ENCODE data around the gene FRMPD4.

The FRMPD4 gene

DNA sequence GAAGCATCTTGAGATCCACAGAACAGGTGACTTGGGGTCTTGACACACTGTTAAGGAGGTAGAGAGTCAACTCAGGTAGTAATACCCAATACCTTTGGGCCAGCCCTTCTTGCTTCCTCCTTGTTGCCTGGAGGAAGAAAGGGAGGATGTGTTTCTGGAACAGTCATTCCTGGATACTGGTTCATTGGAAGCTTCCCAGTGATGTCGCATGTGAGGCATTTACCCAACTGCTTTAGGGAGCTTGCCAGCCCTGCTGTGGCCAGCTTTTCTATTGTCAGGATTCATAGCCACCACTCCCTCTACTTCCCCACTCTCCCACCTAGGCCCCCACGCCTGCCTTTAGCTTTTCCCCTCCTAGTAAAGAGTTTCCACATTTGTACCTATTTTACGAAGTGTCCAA is 342.7 kb downstream of the FRMPD4 start:
- TF ChIP-seq, protein P1, sequence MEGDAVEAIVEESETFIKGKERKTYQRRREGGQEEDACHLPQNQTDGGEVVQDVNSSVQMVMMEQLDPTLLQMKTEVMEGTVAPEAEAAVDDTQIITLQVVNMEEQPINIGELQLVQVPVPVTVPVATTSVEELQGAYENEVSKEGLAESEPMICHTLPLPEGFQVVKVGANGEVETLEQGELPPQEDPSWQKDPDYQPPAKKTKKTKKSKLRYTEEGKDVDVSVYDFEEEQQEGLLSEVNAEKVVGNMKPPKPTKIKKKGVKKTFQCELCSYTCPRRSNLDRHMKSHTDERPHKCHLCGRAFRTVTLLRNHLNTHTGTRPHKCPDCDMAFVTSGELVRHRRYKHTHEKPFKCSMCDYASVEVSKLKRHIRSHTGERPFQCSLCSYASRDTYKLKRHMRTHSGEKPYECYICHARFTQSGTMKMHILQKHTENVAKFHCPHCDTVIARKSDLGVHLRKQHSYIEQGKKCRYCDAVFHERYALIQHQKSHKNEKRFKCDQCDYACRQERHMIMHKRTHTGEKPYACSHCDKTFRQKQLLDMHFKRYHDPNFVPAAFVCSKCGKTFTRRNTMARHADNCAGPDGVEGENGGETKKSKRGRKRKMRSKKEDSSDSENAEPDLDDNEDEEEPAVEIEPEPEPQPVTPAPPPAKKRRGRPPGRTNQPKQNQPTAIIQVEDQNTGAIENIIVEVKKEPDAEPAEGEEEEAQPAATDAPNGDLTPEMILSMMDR (IDR thresholded peaks at IDR 0.05; ENCODE audit: control insufficient read depth, insufficient read depth, low read depth, low read length, missing control alignments) = no peak
- no peak overlapping the region for H3K4me3 ChIP-seq (ENCODE audit: control insufficient read depth, low read depth, low read length)
- DNase-seq (ENCODE audit: low read depth) = no peak

DNA sequence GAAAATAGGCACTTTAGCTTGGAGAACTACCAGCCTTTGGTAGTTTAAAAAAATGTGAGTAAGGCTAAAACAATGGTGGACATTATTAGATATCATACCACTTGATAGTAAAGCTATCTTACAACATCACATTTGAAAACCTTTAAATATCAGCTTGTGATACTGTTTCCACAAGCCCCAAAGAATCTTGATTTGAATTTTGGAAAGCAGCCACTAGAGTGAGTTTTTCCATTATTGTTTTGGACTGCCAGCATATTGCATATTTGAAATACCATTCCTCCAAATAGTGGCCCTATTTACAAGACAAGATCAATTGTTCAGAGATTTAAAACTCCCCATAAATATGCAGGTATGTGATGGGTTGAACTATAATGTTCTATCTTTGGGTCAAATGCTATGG is 349.9 kb downstream of the FRMPD4 start:
- TF ChIP-seq, protein P1 (IDR thresholded peaks at IDR 0.05; ENCODE audit: control insufficient read depth, insufficient read depth, low read depth, low read length, missing control alignments) = no peak
- no peak for DNase-seq (ENCODE audit: low read depth)
- no peak overlapping the region for H3K4me3 ChIP-seq (ENCODE audit: control insufficient read depth, low read depth, low read length)

DNA sequence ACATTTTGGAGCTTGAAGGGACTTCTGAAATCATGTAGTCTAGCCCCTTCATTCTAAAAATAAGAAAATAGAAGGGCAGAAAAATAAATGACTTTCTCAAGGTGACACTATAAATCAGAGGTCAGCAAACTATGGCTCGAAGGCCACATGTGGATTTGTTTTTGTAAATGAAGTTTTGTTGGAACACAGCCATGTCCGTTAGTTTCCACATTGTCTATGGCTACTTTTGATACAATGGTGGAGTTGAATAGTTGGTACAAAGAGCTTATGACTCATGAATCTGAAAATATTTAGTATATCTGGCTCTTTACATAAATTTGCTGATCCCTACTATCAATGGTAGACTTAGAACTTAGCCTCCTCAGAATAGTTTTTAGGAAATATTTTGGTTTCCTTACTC is 350.5 kb downstream of the FRMPD4 start:
- TF ChIP-seq, protein P1 (IDR thresholded peaks at IDR 0.05; ENCODE audit: control insufficient read depth, insufficient read depth, low read depth, low read length, missing control alignments) = no peak
- DNase-seq (ENCODE audit: low read depth) = no peak
- no peak overlapping the region for H3K4me3 ChIP-seq (ENCODE audit: control insufficient read depth, low read depth, low read length)

DNA sequence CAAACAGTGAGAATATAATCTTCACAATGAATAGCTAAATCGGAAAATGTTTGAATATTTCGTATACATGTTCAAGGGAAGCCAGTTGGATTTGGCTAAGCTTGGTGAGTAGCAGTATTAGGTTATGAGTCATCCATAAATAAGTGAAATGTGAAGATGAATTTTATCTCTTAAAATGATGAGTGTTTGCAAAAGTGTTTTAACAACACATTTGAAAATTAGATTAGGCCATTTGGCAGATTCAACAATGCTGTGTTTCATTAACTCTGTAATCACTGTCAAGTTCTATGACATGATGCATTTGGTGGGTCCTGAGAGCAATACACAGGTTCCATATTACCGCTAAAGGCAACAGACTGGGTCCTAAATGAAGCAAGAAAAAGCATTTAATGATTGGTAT is 351.1 kb downstream of the FRMPD4 start:
- H3K4me3 ChIP-seq (ENCODE audit: control insufficient read depth, low read depth, low read length) = no peak overlapping the region
- DNase-seq (ENCODE audit: low read depth) = no peak
- TF ChIP-seq, protein P1 (IDR thresholded peaks at IDR 0.05; ENCODE audit: control insufficient read depth, insufficient read depth, low read depth, low read length, missing control alignments) = no peak

DNA sequence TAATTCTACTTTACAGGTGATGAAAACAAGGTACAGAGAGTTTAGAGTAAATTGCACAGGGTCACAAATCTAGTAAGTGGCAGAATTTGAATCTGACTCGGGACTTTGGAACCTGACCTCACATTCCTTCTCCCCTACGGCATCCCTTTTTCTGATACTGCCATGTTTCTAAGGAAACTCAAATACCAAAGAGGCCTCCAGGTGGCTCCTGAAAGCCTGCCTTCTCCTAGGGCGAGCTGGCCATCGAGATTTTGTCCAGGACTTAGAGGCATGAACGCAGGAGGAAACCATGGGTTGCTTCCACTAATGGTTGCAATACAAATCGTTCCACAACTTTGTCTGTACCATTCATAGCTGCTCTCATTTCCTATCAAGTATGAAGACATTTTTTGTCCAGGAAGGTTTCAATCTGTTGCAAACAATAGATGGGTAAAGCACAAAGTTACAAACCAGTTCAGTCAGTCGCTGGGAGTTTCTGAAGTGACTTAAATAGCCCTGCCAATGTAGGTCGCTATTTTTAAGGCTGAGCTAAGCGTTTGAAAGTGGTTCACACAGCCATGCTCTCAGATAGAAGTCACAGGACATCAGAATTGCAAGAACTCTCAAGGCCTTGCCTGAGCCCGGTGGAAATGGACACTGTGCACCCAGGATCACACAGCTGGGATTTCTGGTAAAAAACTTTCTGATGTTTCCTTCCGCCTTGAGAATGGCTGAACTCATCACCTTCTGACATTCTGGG is 356.3 kb downstream of the FRMPD4 start:
- DNase-seq (ENCODE audit: low read depth) = no peak
- H3K4me3 ChIP-seq (ENCODE audit: control insufficient read depth, low read depth, low read length) = no peak overlapping the region
- TF ChIP-seq, protein P1 (IDR thresholded peaks at IDR 0.05; ENCODE audit: control insufficient read depth, insufficient read depth, low read depth, low read length, missing control alignments) = no peak

DNA sequence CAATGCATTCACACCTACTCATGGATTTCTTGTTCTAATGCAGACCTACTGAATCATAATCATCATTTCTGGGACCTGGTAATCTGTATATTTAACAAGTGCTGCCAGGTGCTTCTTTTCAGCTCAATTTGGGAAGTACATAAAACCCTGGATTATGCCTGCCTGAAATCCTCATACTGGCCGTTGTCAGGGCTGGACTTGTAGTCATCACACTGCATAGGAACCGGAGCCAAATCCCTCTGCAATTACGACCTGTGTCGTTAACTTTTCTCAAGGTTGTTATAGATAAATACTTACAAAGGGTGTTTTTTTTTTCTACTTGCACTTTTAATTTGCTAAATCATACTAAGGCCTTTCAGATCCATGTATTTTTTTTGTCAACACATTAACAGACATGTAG is 358.1 kb downstream of the FRMPD4 start:
- H3K4me3 ChIP-seq (ENCODE audit: control insufficient read depth, low read depth, low read length) = no peak overlapping the region
- TF ChIP-seq, protein P1 (IDR thresholded peaks at IDR 0.05; ENCODE audit: control insufficient read depth, insufficient read depth, low read depth, low read length, missing control alignments) = no peak
- DNase-seq (ENCODE audit: low read depth) = no peak
